Measurements from ENCODE around the gene SOX10.

SOX10 gene

GRCh38 chr22:37930270-37930951 lies 53.9 kb downstream of the SOX10 start:
- Histone ChIP-seq H3K4me3 (no peak overlapping the region), H3K27me3 (ENCODE audit: low read depth) (no peaks in the 10 kb centered on the region), H3K9me3 (no peaks in the 10 kb centered on the region), H3K4me1 (peaks cover 5% of the 10 kb centered on the region), H3K36me3 (replicated peaks) (peaks cover 17% of the 10 kb centered on the region)
- DNase-seq (ENCODE audit: low spot score in 2 of 2) = no peak
- in situ Hi-C loops (cut with MboI; ENCODE audit: low sequenced_read_pairs) = no loop called here

- no peak for DNase-seq (ENCODE audit: low spot score in 2 of 2)
- Histone ChIP-seq H3K27me3 (ENCODE audit: low read depth) (no peaks in the 10 kb centered on the region), H3K4me3 (no peak overlapping the region), H3K36me3 (replicated peaks) (peaks cover 17% of the 10 kb centered on the region), H3K4me1 (peaks cover 5% of the 10 kb centered on the region), H3K9me3 (no peaks in the 10 kb centered on the region)
- in situ Hi-C loops (cut with MboI; ENCODE audit: low sequenced_read_pairs) = no loop called here
Measured at GRCh38 chr22:37929390-37929789, 55.0 kb downstream of the SOX10 start.

- H3K4me1 ChIP-seq = no peaks in the 10 kb centered on the region
- H3K9me3 ChIP-seq = no peaks in the 10 kb centered on the region
- H3K27me3 ChIP-seq (ENCODE audit: low read depth) = no peaks in the 10 kb centered on the region
- in situ Hi-C loops (cut with MboI; ENCODE audit: low sequenced_read_pairs) = no loop called here
- DNase-seq (ENCODE audit: low spot score in 2 of 2) = no peak
- no peak overlapping the region for H3K4me3 ChIP-seq
- peaks cover 17% of the 10 kb centered on the region; the same call in 1 of the 2 replicates for H3K36me3 ChIP-seq (replicated peaks)
Measured at GRCh38 chr22:37927637-37927936, 56.8 kb downstream of the SOX10 start.

GRCh38 chr22:37926771-37927636 lies 57.4 kb downstream of the SOX10 start:
- Histone ChIP-seq H3K36me3 (replicated peaks) (peaks cover 15% of the 10 kb centered on the region; the same call in 1 of the 2 replicates), H3K4me1 (no peaks in the 10 kb centered on the region), H3K9me3 (no peaks in the 10 kb centered on the region), H3K27me3 (ENCODE audit: low read depth) (no peaks in the 10 kb centered on the region), H3K4me3 (no peak overlapping the region)
- in situ Hi-C loops (cut with MboI; ENCODE audit: low sequenced_read_pairs) = no loop called here
- no peak for DNase-seq (ENCODE audit: low spot score in 2 of 2)

- no peak for DNase-seq (ENCODE audit: low spot score in 2 of 2)
- H3K4me3 ChIP-seq = no peak overlapping the region
- H3K9me3 ChIP-seq = no peaks in the 10 kb centered on the region
- in situ Hi-C loops (cut with MboI; ENCODE audit: low sequenced_read_pairs) = no loop called here
- H3K36me3 ChIP-seq (replicated peaks) = peaks cover 14% of the 10 kb centered on the region; the same call in 1 of the 2 replicates
- H3K27me3 ChIP-seq (ENCODE audit: low read depth) = no peaks in the 10 kb centered on the region
- no peaks in the 10 kb centered on the region for H3K4me1 ChIP-seq
Measured at GRCh38 chr22:37926358-37926757, 58.0 kb downstream of the SOX10 start.

- Histone ChIP-seq H3K4me3 (no peak overlapping the region), H3K27me3 (ENCODE audit: low read depth) (no peaks in the 10 kb centered on the region), H3K9me3 (no peaks in the 10 kb centered on the region), H3K36me3 (replicated peaks) (peaks cover 14% of the 10 kb centered on the region; the same call in 1 of the 2 replicates), H3K4me1 (no peaks in the 10 kb centered on the region)
- in situ Hi-C loops (cut with MboI; ENCODE audit: low sequenced_read_pairs) = no loop called here
- no peak for DNase-seq (ENCODE audit: low spot score in 2 of 2)
Measured at GRCh38 chr22:37925767-37926166, 58.6 kb downstream of the SOX10 start.

GRCh38 chr22:37925330-37925729 lies 59.0 kb downstream of the SOX10 start:
- Histone ChIP-seq H3K36me3 (replicated peaks) (peaks cover 14% of the 10 kb centered on the region; the same call in 1 of the 2 replicates), H3K4me1 (no peaks in the 10 kb centered on the region), H3K4me3 (no peak overlapping the region), H3K27me3 (ENCODE audit: low read depth) (no peaks in the 10 kb centered on the region), H3K9me3 (no peaks in the 10 kb centered on the region)
- in situ Hi-C loops (cut with MboI; ENCODE audit: low sequenced_read_pairs) = no loop called here
- DNase-seq (ENCODE audit: low spot score in 2 of 2) = no peak

GRCh38 chr22:37924386-37925065 lies 59.8 kb downstream of the SOX10 start:
- in situ Hi-C loops (cut with MboI; ENCODE audit: low sequenced_read_pairs) = no loop called here

GRCh38 chr22:37923927-37924326 lies 60.4 kb downstream of the SOX10 start:
- Histone ChIP-seq H3K9me3 (no peaks in the 10 kb centered on the region), H3K4me3 (no peak overlapping the region), H3K36me3 (replicated peaks) (peaks cover 11% of the 10 kb centered on the region; the same call in 1 of the 2 replicates), H3K27me3 (ENCODE audit: low read depth) (no peaks in the 10 kb centered on the region), H3K4me1 (no peaks in the 10 kb centered on the region)
- in situ Hi-C loops (cut with MboI; ENCODE audit: low sequenced_read_pairs) = no loop called here
- DNase-seq (ENCODE audit: low spot score in 2 of 2) = no peak

More at GRCh38 chr22:37924386-37925065, 59.8 kb downstream of the SOX10 start:
- no peak for DNase-seq (ENCODE audit: low spot score in 2 of 2)
- H3K4me3 ChIP-seq = no peak overlapping the region
- peaks cover 14% of the 10 kb centered on the region; the same call in 1 of the 2 replicates for H3K36me3 ChIP-seq (replicated peaks)
- no peaks in the 10 kb centered on the region for H3K9me3 ChIP-seq
- H3K27me3 ChIP-seq (ENCODE audit: low read depth) = no peaks in the 10 kb centered on the region
- no peaks in the 10 kb centered on the region for H3K4me1 ChIP-seq

All from HAP-1 (cell line).